Mucosa of rectum (tissue), 2 donors: ENCODE results near the gene FBP2.
"Not testable (repeated sequence)": the region's sequence is repeated elsewhere in the genome, so short reads cannot be mapped to it uniquely, and the experiment has no call there.

Source experiments
- H3K27ac ChIP-seq, 2 donors: one replicate each; pipeline ENCODE4 v1.7.0; 2013; ENCODE audit warnings: inconsistent platforms in 2 of 2, low read depth in 2 of 2, low read length in 2 of 2
- H3K27me3 ChIP-seq, 2 donors: one replicate each; pipeline ENCODE4 v1.7.0; 2013; ENCODE audit warnings: low read length in 2 of 2; ENCODE audit not compliant: control insufficient read depth in 2 of 2, insufficient read depth in 2 of 2
- H3K36me3 ChIP-seq, 2 donors: one replicate each; pipeline ENCODE4 v1.7.0; 2013; ENCODE audit warnings: low read length in 2 of 2; ENCODE audit not compliant: control insufficient read depth in 2 of 2, insufficient read depth in 2 of 2
- H3K4me1 ChIP-seq, 2 donors: one replicate each; pipeline ENCODE4 v1.7.0; 2013; ENCODE audit warnings: low read length in 2 of 2, mild to moderate bottlenecking in 1 of 2; ENCODE audit not compliant: control insufficient read depth in 2 of 2, insufficient read depth in 2 of 2
- H3K4me3 ChIP-seq, 2 donors: one replicate each; pipeline ENCODE4 v1.7.0; 2013; ENCODE audit warnings: low read length in 2 of 2
- H3K9ac ChIP-seq, 2 donors: one replicate each; pipeline ENCODE4 v1.7.0; 2013; ENCODE audit warnings: low read length in 2 of 2, low read depth in 1 of 2, mild to moderate bottlenecking in 1 of 2
- H3K9me3 ChIP-seq, 2 donors: one replicate each; pipeline ENCODE4 v1.7.0; 2013; ENCODE audit warnings: low read length in 2 of 2; ENCODE audit not compliant: control insufficient read depth in 2 of 2
- donor health status: healthy.
- donor health status: Normal muscosa, but diverticular disease.

The FBP2 gene

DNA sequence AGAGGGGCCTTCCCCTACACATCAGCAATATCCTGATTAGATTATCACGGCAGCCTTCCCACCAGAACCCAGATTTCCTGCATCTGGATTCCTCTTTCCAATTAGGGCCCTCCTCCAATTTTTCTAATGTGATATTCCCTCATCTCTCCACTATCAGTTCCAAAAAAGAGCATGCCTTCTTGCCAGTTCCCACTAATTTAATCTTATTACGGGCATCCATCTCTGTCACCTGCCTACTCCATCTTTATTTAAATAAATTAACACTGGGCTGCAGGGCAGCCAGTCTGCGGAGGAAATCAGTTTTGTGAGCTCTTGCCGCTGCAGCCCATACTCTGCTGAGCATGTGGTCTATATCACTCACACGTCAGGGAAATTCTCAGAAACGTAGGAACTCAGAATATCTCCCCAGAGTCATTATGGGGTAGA, 16.6 kb upstream of the FBP2 start:
- H3K9me3 ChIP-seq = no peaks in the 10 kb centered on the region
- no peaks in the 10 kb centered on the region for H3K36me3 ChIP-seq
- H3K27ac ChIP-seq = peak overlapping the region in 1 of 2 donors; percentile 91

DNA sequence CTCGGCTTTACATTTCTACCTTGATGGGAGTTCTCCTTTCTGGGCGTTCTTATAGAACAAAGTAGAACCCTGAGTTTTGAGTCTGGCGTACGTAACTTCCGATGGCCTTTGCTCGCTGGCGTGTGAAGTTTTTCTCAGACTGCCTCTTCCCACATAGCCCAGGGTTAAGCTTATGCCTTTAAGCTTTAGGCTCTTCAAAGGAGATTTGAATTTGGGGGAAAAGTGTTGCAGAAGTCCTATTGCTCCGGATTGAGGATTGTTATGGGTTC, 13.7 kb upstream of the FBP2 start:
- peak overlapping the region; percentile 91 to 96 for H3K27ac ChIP-seq
- H3K27me3 ChIP-seq = no peaks in the 10 kb centered on the region
- H3K9me3 ChIP-seq = no peaks in the 10 kb centered on the region
- peak overlapping the region; percentile 32 to 57 for H3K4me3 ChIP-seq
- no peaks in the 10 kb centered on the region for H3K36me3 ChIP-seq
- H3K4me1 ChIP-seq = peaks cover 61 to 76% of the 10 kb centered on the region in 2 donors
- peak overlapping the region; percentile 58 to 64 for H3K9ac ChIP-seq

More for the DNA sequence above, 16.6 kb upstream of the FBP2 start:
- Histone ChIP-seq H3K27me3 (no peaks in the 10 kb centered on the region), H3K4me3 (no peak overlapping the region), H3K4me1 (peaks cover 42 to 52% of the 10 kb centered on the region in 2 donors), H3K9ac (no peak overlapping the region)

DNA sequence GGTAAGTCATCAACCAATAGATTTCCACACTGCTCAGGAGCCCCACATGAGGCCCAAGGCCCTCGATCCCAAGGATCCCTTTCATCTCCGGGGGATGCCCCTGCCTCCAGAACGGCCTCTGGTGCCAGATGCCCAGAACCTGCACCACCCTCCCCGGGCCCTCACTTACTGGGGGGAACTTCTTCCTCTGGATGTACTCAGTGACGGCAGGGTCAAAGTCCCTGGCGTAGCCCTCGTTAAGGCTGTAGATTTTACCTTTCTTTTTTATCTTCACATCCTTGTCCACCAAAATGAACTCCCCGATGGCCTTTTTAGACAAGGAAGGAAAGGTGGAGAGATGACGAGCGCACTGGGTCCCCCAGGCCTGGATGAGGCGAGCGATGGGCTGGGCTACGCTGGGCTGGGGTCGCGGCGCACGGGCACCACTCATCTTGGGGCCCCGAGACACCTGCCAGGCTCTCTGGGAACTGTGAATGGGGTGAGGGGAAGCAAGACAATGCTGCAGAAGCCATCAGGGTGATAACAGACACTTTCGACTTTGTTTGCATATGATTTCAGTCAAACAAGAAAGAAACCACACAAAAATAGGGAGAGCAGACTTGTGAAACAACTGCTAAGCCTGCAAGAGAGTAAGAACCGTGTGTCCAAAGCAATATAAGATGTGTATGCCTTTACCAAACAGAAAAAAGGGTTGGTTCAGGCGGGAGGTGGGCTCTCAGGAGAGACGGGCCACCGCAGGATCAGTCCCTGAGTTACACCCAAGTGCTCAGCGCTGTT, 13.2 kb upstream of the FBP2 start:
- H3K27me3 ChIP-seq = no peaks in the 10 kb centered on the region
- H3K9me3 ChIP-seq = no peaks in the 10 kb centered on the region
- H3K4me1 ChIP-seq = peaks cover 57 to 72% of the 10 kb centered on the region in 2 donors
- peak overlapping the region; percentile 91 to 96 for H3K27ac ChIP-seq
- H3K4me3 ChIP-seq = peak overlapping the region; percentile 32 to 57
- H3K9ac ChIP-seq = peak overlapping the region; percentile 58 to 64
- no peaks in the 10 kb centered on the region for H3K36me3 ChIP-seq

- Histone ChIP-seq H3K4me1 (peaks cover 53 to 64% of the 10 kb centered on the region in 2 donors), H3K27ac (peak overlapping the region; percentile 62 to 83)
Observed at GRCh38 chr9:94603259-94604160, 9.9 kb upstream of the FBP2 start.

GRCh38 chr9:94602666-94603065, 9.0 kb upstream of the FBP2 start:
- no peak overlapping the region for H3K27ac ChIP-seq
- H3K9ac ChIP-seq = no peak overlapping the region
- no peaks in the 10 kb centered on the region for H3K36me3 ChIP-seq
- peaks cover 46 to 57% of the 10 kb centered on the region in 2 donors for H3K4me1 ChIP-seq
- H3K27me3 ChIP-seq = no peaks in the 10 kb centered on the region
- H3K9me3 ChIP-seq = no peaks in the 10 kb centered on the region
- no peak overlapping the region for H3K4me3 ChIP-seq

More at GRCh38 chr9:94603259-94604160, 9.9 kb upstream of the FBP2 start:
- H3K27me3 ChIP-seq = no peaks in the 10 kb centered on the region
- H3K9ac ChIP-seq = peak overlapping the region in 1 of 2 donors; percentile 32
- no peaks in the 10 kb centered on the region for H3K9me3 ChIP-seq
- no peaks in the 10 kb centered on the region for H3K36me3 ChIP-seq
- H3K4me3 ChIP-seq = peak overlapping the region in 1 of 2 donors; percentile 38

DNA sequence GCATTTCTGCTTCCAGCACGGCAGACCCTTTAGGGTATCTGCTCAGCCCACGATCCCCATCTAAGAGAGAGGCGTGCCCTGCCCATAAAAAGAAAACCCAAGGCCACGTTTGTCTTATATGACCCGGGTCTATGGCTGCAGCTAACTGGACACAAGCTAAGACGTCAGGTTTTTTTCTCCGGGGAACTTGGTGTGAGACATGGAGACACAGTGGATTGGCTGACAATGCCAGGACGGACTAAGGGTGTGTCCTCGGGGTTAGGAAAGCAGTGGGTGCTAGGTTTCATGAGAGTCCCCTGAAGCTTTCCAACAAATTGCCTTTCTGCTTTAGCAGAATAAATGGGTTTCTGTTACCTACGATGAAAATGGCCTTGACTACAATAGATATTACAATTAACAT, 7.1 kb upstream of the FBP2 start:
- Histone ChIP-seq H3K27ac (peak overlapping the region; percentile 52 to 60), H3K9me3 (no peaks in the 10 kb centered on the region), H3K36me3 (no peaks in the 10 kb centered on the region), H3K27me3 (no peaks in the 10 kb centered on the region), H3K9ac (no peak overlapping the region), H3K4me1 (peaks cover 28 to 37% of the 10 kb centered on the region in 2 donors), H3K4me3 (peak overlapping the region in 1 of 2 donors; percentile 17)

DNA sequence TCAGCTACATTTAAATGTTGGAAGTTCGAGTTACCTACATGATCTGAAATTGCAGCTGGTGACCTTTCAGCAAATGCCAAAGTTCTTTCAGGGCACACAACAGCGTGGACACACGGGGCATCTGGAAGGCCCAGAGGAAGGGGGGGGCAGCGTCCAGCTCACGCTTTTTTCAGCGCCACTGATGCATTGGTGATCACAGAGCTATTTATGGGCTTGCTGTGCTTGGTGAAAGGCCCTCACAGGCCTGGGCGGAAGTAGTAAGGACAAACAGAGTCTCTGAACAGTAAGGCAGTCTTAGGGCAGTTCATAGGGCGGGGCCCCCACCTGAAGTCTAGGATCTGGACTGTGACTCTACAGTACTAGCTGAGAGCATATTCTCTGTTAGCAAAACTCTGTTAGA, 6.6 kb upstream of the FBP2 start:
- H3K36me3 ChIP-seq = no peaks in the 10 kb centered on the region
- no peaks in the 10 kb centered on the region for H3K27me3 ChIP-seq
- peak overlapping the region; percentile 52 to 60 for H3K27ac ChIP-seq
- no peak overlapping the region for H3K4me3 ChIP-seq
- H3K9ac ChIP-seq = peak overlapping the region in 1 of 2 donors; percentile 60
- H3K9me3 ChIP-seq = no peaks in the 10 kb centered on the region
- H3K4me1 ChIP-seq = peaks cover 27 to 35% of the 10 kb centered on the region in 2 donors

DNA sequence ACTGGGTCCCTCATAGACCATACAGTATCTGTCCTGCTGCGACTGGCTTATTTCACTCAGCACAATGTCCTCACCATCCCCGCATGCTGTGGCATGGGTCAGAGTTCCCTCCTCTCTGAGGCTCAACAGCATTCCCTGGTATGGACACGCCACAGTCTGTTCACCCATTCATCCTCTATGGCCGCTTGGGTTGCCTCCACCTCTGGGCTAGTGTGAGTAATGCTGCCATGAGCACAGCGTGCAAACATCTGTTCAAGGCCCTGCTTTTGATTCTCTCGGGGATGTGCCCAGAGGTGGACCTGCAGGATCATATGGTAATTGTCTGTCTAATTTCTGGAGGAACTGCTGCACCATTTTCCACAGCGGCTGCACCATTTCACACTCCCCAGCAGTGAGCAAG, 5.5 kb upstream of the FBP2 start:
- Histone ChIP-seq H3K27ac (no peak overlapping the region), H3K36me3 (no peaks in the 10 kb centered on the region), H3K4me1 (peaks cover 18 to 27% of the 10 kb centered on the region in 2 donors), H3K9ac (no peak overlapping the region), H3K9me3 (no peaks in the 10 kb centered on the region), H3K27me3 (no peaks in the 10 kb centered on the region), H3K4me3 (no peak overlapping the region)

DNA sequence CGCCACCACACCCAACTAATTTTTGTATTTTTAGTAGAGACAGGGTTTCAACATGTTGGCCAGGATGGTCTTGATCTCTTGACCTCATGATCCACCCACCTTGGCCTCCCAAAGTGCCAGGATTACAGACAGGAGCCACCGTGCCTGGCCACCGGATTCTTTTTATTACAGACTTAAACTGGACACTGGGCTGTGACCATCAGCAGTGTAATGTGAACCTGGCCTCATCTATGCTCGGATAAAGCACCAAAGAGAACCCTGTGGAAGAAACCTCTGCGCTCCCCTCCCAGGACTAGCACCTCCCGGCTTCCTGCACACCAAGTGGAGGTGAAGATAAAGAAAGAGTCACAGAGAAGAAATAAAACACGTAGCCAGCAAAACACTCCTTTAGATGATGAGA, 941 bp downstream of the FBP2 start:
- H3K9ac ChIP-seq, H3K27me3 ChIP-seq, H3K9me3 ChIP-seq, H3K36me3 ChIP-seq, H3K4me3 ChIP-seq, H3K27ac ChIP-seq, H3K4me1 ChIP-seq: not testable (repeated sequence)

DNA sequence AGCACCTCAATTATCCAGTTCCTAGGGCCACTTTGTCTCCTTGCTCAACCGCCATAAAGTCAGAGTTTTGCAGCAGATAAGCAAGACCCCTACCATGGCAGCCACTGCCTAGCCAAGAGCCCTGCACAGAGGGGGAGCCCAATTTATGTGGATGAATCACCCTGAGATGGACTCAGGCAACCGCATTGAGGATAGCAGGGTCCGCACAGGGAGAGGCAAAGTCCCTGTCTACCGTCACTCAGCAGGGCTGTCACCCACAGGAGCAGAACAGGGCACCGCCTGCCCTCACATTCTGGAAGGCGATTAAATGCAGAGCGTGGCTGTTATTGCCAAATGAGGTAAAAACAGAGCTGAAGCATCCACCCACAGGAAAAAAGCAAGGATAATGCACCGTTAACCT, 1.7 kb downstream of the FBP2 start:
- no peaks in the 10 kb centered on the region for H3K27me3 ChIP-seq
- H3K27ac ChIP-seq = no peak overlapping the region
- no peak overlapping the region for H3K9ac ChIP-seq
- no peak overlapping the region for H3K4me3 ChIP-seq
- no peaks in the 10 kb centered on the region for H3K4me1 ChIP-seq
- H3K9me3 ChIP-seq = no peaks in the 10 kb centered on the region
- no peaks in the 10 kb centered on the region for H3K36me3 ChIP-seq
